Neural progenitor cell (in vitro differentiated cells): ENCODE measurements around the gene MYL12B. TPM values are rescaled to one million over a fixed set of nuclear protein-coding genes. Genes with fewer than 3 reads are reported as not detected.

ENCODE experiments used
- DNase-seq: peaks from one replicate; pipeline ENCODE4 v3.0.0-alpha.2; 2016; ENCODE audit warnings: low spot score
- H2AFZ ChIP-seq: fragments of 200-600 bp; sonication (generic); replicated peaks from 2 replicates; pipeline ENCODE4 v1.6.1; 2016; ENCODE audit warnings: antibody characterized with exemption
- H3F3A ChIP-seq: fragments of 200-600 bp; sonication (generic); 2 replicates; pipeline ENCODE4 v1.6.1; 2016; ENCODE audit warnings: antibody characterized with exemption, low read depth
- H3K27ac ChIP-seq: fragments of 200-600 bp; sonication (generic); 2 replicates; pipeline ENCODE4 v1.5.1; 2016; ENCODE audit warnings: mild to moderate bottlenecking
- H3K27me3 ChIP-seq: fragments of 200-600 bp; sonication (generic); 2 replicates; pipeline ENCODE4 v1.6.1; 2016; ENCODE audit warnings: mild to moderate bottlenecking, moderate library complexity
- H3K36me3 ChIP-seq: fragments of 200-600 bp; sonication (generic); 2 replicates; pipeline ENCODE4 v1.5.1; 2016
- H3K4me1 ChIP-seq: fragments of 200-600 bp; sonication (generic); 2 replicates; pipeline ENCODE4 v1.6.1; 2016; ENCODE audit warnings: mixed run types
- H3K4me2 ChIP-seq: fragments of 200-600 bp; sonication (generic); 2 replicates; pipeline ENCODE4 v1.6.1; 2016
- H3K4me3 ChIP-seq: fragments of 200-600 bp; sonication (generic); 2 replicates; pipeline ENCODE4 v1.5.1; 2016
- H3K79me2 ChIP-seq: fragments of 200-600 bp; sonication (generic); 2 replicates; pipeline ENCODE4 v1.6.1; 2016; ENCODE audit warnings: low read depth
- H3K9ac ChIP-seq: fragments of 200-600 bp; sonication (generic); 2 replicates; pipeline ENCODE4 v1.6.1; 2016
- H3K9me3 ChIP-seq: fragments of 200-600 bp; sonication (generic); 2 replicates; pipeline ENCODE4 v1.5.1; 2016; ENCODE audit warnings: low read depth
- H4K20me1 ChIP-seq: fragments of 200-600 bp; sonication (generic); 2 replicates; pipeline ENCODE4 v1.6.1; 2016; ENCODE audit warnings: low read depth
- H3K27ac Mint-ChIP-seq: 3 replicates; pipeline ENCODE4 v1.8.0; 2021; ENCODE audit warnings: mixed read lengths
- H3K27me3 Mint-ChIP-seq: 2 replicates; pipeline ENCODE4 v1.8.0; 2022; ENCODE audit warnings: low read depth, mild to moderate bottlenecking, inconsistent platforms, moderate library complexity, mixed read lengths; ENCODE audit not compliant: insufficient read depth
- H3K36me3 Mint-ChIP-seq: 3 replicates; pipeline ENCODE4 v1.8.0; 2021; ENCODE audit warnings: mixed read lengths
- H3K4me1 Mint-ChIP-seq: 3 replicates; pipeline ENCODE4 v1.8.0; 2021; ENCODE audit warnings: mixed read lengths
- H3K4me3 Mint-ChIP-seq: 3 replicates; pipeline ENCODE4 v1.8.0; 2021; ENCODE audit warnings: mild to moderate bottlenecking, moderate library complexity, mixed read lengths
- H3K9me3 Mint-ChIP-seq: 3 replicates; pipeline ENCODE4 v1.8.0; 2020; ENCODE audit warnings: mixed read lengths
- CTCF ChIP-seq: fragments of 200-600 bp; sonication (generic); IDR thresholded peaks from 2 replicates; pipeline ENCODE4 v1.5.1; 2017; ENCODE audit warnings: antibody characterized with exemption, mild to moderate bottlenecking
- EZH2 ChIP-seq: fragments of 200-600 bp; sonication (generic); IDR thresholded peaks from 2 replicates; pipeline ENCODE4 v1.6.1; 2017; ENCODE audit warnings: antibody characterized with exemption, mild to moderate bottlenecking, moderate library complexity
- EZH2phosphoT487 ChIP-seq: fragments of 200-600 bp; sonication (generic); IDR thresholded peaks from 2 replicates; pipeline ENCODE4 v1.6.1; 2017; ENCODE audit warnings: antibody characterized with exemption
- total RNA-seq: library from RNA; depleted of rRNA; stranded (reverse); fragments of >200 nt; gene quantifications from 2 replicates; pipeline ENCODE4 v1.2.3, GENCODE V29; 2015; ENCODE audit warnings: low replicate concordance

Gene MYL12B
- total RNA-seq, 1 donor from 2014 or later = 152 TPM

- Histone ChIP-seq H3F3A (no peaks in the 10 kb centered on the region), H3K79me2 (no peaks in the 10 kb centered on the region), H3K36me3 (no peaks in the 10 kb centered on the region), H2AFZ (no peak overlapping the region), H3K4me1 (no peaks in the 10 kb centered on the region), H3K4me2 (no peak overlapping the region), H3K27ac (no peak overlapping the region), H4K20me1 (no peaks in the 10 kb centered on the region), H3K9ac (no peak overlapping the region), H3K27me3 (no peaks in the 10 kb centered on the region), H3K4me3 (no peak overlapping the region), H3K9me3 (no peaks in the 10 kb centered on the region)
- Mint-ChIP-seq H3K9me3 (no peaks in the 10 kb centered on the region), H3K4me3 (no peak overlapping the region), H3K27me3 (peaks cover 5% of the 10 kb centered on the region), H3K36me3 (no peaks in the 10 kb centered on the region), H3K27ac (no peak overlapping the region), H3K4me1 (peaks cover 23% of the 10 kb centered on the region)
- DNase-seq = no peak
- TF ChIP-seq EZH2 = no peak
- no peak for TF ChIP-seq CTCF
Observed at GRCh38 chr18:3221496-3221895, 40.4 kb upstream of the MYL12B start.

GRCh38 chr18:3223356-3223755 lies 38.6 kb upstream of the MYL12B start:
- no peak for TF ChIP-seq CTCF
- no peak for TF ChIP-seq EZH2phosphoT487
- no peak for TF ChIP-seq EZH2
- no peaks in the 10 kb centered on the region for H3K9me3 ChIP-seq
- H3K4me1 ChIP-seq = no peaks in the 10 kb centered on the region
- no peak overlapping the region for H2AFZ ChIP-seq
- no peak overlapping the region for H3K4me2 ChIP-seq
- H3K4me3 ChIP-seq = no peak overlapping the region
- H4K20me1 ChIP-seq = no peaks in the 10 kb centered on the region
- Mint-ChIP-seq H3K4me1 (peaks cover 21% of the 10 kb centered on the region), H3K36me3 (no peaks in the 10 kb centered on the region), H3K27ac (no peak overlapping the region), H3K9me3 (no peaks in the 10 kb centered on the region), H3K4me3 (no peak overlapping the region), H3K27me3 (peaks cover 2% of the 10 kb centered on the region)
- no peaks in the 10 kb centered on the region for H3K36me3 ChIP-seq
- no peaks in the 10 kb centered on the region for H3K27me3 ChIP-seq
- H3K27ac ChIP-seq = no peak overlapping the region
- H3F3A ChIP-seq = no peaks in the 10 kb centered on the region
- no peaks in the 10 kb centered on the region for H3K79me2 ChIP-seq
- H3K9ac ChIP-seq = no peak overlapping the region
- no peak for DNase-seq

GRCh38 chr18:3224223-3224622 lies 37.7 kb upstream of the MYL12B start:
- DNase-seq = no peak
- Histone ChIP-seq H3K27ac (no peak overlapping the region), H3K4me3 (no peak overlapping the region), H3K27me3 (no peaks in the 10 kb centered on the region), H3K79me2 (no peaks in the 10 kb centered on the region), H3K9me3 (no peaks in the 10 kb centered on the region), H3K9ac (no peak overlapping the region), H3K36me3 (no peaks in the 10 kb centered on the region), H4K20me1 (no peaks in the 10 kb centered on the region), H3K4me2 (no peak overlapping the region), H3F3A (no peaks in the 10 kb centered on the region), H3K4me1 (no peaks in the 10 kb centered on the region), H2AFZ (no peak overlapping the region)
- H3K9me3 Mint-ChIP-seq = no peaks in the 10 kb centered on the region
- no peak for TF ChIP-seq EZH2
- TF ChIP-seq CTCF = no peak
- TF ChIP-seq EZH2phosphoT487 = no peak
- H3K4me1 Mint-ChIP-seq = peaks cover 16% of the 10 kb centered on the region
- H3K27me3 Mint-ChIP-seq = peaks cover 2% of the 10 kb centered on the region
- H3K27ac Mint-ChIP-seq = no peak overlapping the region
- no peak overlapping the region for H3K4me3 Mint-ChIP-seq
- H3K36me3 Mint-ChIP-seq = no peaks in the 10 kb centered on the region

- TF ChIP-seq CTCF (no peak), EZH2phosphoT487 (no peak), EZH2 (no peak)
- H3K4me2 ChIP-seq = no peak overlapping the region
- no peak overlapping the region for H3K4me3 ChIP-seq
- Mint-ChIP-seq H3K27me3 (peaks cover 2% of the 10 kb centered on the region), H3K9me3 (no peaks in the 10 kb centered on the region), H3K4me1 (peaks cover 7% of the 10 kb centered on the region), H3K36me3 (no peaks in the 10 kb centered on the region), H3K4me3 (no peak overlapping the region), H3K27ac (no peak overlapping the region)
- H3K4me1 ChIP-seq = no peaks in the 10 kb centered on the region
- no peaks in the 10 kb centered on the region for H3K79me2 ChIP-seq
- DNase-seq = no peak
- no peaks in the 10 kb centered on the region for H3K36me3 ChIP-seq
- no peak overlapping the region for H2AFZ ChIP-seq
- no peaks in the 10 kb centered on the region for H3F3A ChIP-seq
- H3K9me3 ChIP-seq = no peaks in the 10 kb centered on the region
- H4K20me1 ChIP-seq = no peaks in the 10 kb centered on the region
- H3K27ac ChIP-seq = no peak overlapping the region
- no peaks in the 10 kb centered on the region for H3K27me3 ChIP-seq
- H3K9ac ChIP-seq = no peak overlapping the region
Observed at GRCh38 chr18:3225588-3225987, 36.3 kb upstream of the MYL12B start.
